Osteocyte (in vitro differentiated cells): ENCODE data around the gene DGKE. TPM values are rescaled to one million over a fixed set of nuclear protein-coding genes. Genes with fewer than 3 reads are reported as not detected.

Experiments
- DNase-seq: peaks from one replicate; pipeline ENCODE4 v3.0.0; 2021; ENCODE audit warnings: mixed read lengths; ENCODE audit not compliant: unreplicated experiment; ENCODE audit errors: extremely low spot score
- H3K27ac Mint-ChIP-seq: one replicate; pipeline ENCODE4 v1.8.0; 2021; ENCODE audit warnings: mild to moderate bottlenecking, mixed read lengths; ENCODE audit not compliant: unreplicated experiment
- H3K27me3 Mint-ChIP-seq: one replicate; pipeline ENCODE4 v1.8.0; 2021; ENCODE audit warnings: mixed read lengths; ENCODE audit not compliant: unreplicated experiment
- H3K36me3 Mint-ChIP-seq: one replicate; pipeline ENCODE4 v1.8.0; 2021; ENCODE audit warnings: mixed read lengths; ENCODE audit not compliant: unreplicated experiment
- H3K4me1 Mint-ChIP-seq: one replicate; pipeline ENCODE4 v1.8.0; 2021; ENCODE audit warnings: mixed read lengths; ENCODE audit not compliant: unreplicated experiment
- H3K4me3 Mint-ChIP-seq: one replicate; pipeline ENCODE4 v1.8.0; 2021; ENCODE audit warnings: mild to moderate bottlenecking, moderate library complexity, mixed read lengths; ENCODE audit not compliant: unreplicated experiment
- H3K9me3 Mint-ChIP-seq: one replicate; pipeline ENCODE4 v1.8.0; 2021; ENCODE audit warnings: mixed read lengths; ENCODE audit not compliant: unreplicated experiment
- total RNA-seq: library from RNA; stranded (reverse); gene quantifications from 2 replicates; pipeline ENCODE4 v1.2.1, GENCODE V29; 2021
- TF ChIP-seq, protein P1 (sequence below): fragments of 200-600 bp; sonication (generic); IDR thresholded peaks from 2 replicates; pipeline ENCODE4 v1.5.0; 2021; ENCODE audit warnings: antibody characterized with exemption, mild to moderate bottlenecking, moderate library complexity

Gene DGKE
- total RNA-seq, 1 donor from 2014 or later: 6.6 TPM

DNA sequence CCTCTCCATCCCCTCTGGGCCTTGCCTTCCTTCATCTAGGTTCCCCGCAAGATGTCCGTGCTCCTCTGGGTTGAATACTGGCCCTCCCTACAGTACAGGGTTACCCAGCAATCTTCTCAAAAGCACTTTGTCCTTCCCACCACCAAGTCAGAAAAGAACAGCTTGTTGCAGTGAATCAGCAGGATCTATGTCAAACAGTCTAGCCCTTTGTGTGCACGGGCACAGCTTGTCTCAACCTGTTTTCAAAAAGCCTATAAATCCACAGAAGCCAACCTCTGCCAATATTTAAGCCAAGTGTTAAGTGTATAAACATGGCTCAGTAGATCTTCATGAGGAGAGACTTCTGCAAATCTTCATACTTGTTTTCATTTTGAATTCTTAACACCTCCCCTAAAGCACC, 25.4 kb upstream of the DGKE start:
- Mint-ChIP-seq H3K27ac (no peak overlapping the region), H3K9me3 (no peaks in the 10 kb centered on the region), H3K36me3 (no peaks in the 10 kb centered on the region), H3K4me1 (no peaks in the 10 kb centered on the region), H3K4me3 (no peak overlapping the region), H3K27me3 (peaks cover 3% of the 10 kb centered on the region)
- no peak for DNase-seq
- TF ChIP-seq, protein P1, sequence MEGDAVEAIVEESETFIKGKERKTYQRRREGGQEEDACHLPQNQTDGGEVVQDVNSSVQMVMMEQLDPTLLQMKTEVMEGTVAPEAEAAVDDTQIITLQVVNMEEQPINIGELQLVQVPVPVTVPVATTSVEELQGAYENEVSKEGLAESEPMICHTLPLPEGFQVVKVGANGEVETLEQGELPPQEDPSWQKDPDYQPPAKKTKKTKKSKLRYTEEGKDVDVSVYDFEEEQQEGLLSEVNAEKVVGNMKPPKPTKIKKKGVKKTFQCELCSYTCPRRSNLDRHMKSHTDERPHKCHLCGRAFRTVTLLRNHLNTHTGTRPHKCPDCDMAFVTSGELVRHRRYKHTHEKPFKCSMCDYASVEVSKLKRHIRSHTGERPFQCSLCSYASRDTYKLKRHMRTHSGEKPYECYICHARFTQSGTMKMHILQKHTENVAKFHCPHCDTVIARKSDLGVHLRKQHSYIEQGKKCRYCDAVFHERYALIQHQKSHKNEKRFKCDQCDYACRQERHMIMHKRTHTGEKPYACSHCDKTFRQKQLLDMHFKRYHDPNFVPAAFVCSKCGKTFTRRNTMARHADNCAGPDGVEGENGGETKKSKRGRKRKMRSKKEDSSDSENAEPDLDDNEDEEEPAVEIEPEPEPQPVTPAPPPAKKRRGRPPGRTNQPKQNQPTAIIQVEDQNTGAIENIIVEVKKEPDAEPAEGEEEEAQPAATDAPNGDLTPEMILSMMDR: no peak

DNA sequence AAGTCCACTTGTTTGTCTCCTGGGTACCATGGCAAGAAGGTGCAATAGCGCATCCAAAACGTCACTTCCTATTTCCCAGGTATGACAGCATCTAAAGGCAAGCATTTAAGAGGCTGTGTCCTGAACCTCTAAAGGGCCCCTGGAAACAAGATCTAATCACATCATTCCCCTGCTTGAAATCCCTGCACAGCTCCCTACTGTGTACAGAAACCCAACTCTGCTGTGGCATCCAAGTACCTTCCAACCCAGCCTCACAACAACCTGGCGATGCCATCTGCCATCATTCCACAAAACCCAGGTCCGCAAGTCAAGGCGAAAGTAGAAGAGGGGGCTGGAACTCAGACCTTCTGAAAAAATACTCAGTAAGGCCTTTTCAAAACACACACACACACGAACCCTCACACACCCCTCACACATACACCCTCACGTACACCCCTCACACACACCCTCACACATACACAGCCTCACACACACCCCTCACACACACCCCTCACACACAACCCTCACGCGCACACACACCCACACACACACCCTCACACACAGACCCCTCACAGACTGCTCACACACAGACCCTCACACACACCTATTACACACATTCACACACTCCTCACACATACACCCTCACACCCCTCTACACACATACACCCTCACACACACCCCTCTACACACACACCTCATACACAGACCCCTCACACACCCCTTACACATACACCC, 24.7 kb upstream of the DGKE start:
- Mint-ChIP-seq H3K36me3 (no peaks in the 10 kb centered on the region), H3K4me3 (no peak overlapping the region), H3K9me3 (no peaks in the 10 kb centered on the region), H3K27me3 (peaks cover 3% of the 10 kb centered on the region), H3K27ac (no peak overlapping the region), H3K4me1 (no peaks in the 10 kb centered on the region)
- TF ChIP-seq, protein P1: no peak
- no peak for DNase-seq

DNA sequence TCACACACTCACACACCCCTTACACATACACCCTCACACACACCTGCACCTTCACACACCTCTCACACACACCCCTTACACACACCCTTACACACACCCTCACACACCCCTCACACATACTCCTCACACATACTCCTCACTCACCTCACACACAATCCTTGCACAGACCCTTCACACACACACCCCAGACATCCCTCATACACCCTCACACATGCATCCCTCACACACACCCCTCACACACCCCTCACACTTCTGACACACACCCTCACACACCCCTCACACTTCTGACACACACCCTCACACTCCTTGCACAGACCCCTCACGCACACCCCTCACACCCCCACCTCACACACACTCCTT, 24.2 kb upstream of the DGKE start:
- Mint-ChIP-seq H3K4me3 (no peak overlapping the region), H3K36me3 (no peaks in the 10 kb centered on the region), H3K27me3 (peaks cover 3% of the 10 kb centered on the region), H3K27ac (no peak overlapping the region), H3K9me3 (no peaks in the 10 kb centered on the region), H3K4me1 (no peaks in the 10 kb centered on the region)
- TF ChIP-seq, protein P1: no peak
- no peak for DNase-seq

DNA sequence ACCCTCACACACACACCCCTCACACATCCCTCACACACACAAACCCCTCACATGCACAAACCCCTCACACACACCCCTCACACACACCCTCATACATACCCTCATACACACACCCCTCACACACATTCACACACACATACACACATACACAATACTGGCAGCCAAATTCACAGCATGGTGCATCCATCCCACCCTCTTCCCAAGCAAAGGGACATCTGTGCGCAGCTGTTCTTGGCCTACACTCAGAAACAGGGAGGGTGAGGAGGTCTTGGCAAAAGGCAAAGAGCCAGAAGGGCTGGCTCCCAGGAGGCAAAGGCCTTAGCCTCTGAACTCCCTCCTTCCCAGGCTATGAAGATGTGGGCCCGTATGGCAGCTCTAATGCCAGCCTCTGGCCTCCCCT, 23.6 kb upstream of the DGKE start:
- Mint-ChIP-seq H3K27me3 (peaks cover 3% of the 10 kb centered on the region), H3K9me3 (no peaks in the 10 kb centered on the region), H3K27ac (no peak overlapping the region), H3K4me1 (no peaks in the 10 kb centered on the region), H3K36me3 (no peaks in the 10 kb centered on the region), H3K4me3 (no peak overlapping the region)
- TF ChIP-seq, protein P1: no peak
- DNase-seq: no peak

DNA sequence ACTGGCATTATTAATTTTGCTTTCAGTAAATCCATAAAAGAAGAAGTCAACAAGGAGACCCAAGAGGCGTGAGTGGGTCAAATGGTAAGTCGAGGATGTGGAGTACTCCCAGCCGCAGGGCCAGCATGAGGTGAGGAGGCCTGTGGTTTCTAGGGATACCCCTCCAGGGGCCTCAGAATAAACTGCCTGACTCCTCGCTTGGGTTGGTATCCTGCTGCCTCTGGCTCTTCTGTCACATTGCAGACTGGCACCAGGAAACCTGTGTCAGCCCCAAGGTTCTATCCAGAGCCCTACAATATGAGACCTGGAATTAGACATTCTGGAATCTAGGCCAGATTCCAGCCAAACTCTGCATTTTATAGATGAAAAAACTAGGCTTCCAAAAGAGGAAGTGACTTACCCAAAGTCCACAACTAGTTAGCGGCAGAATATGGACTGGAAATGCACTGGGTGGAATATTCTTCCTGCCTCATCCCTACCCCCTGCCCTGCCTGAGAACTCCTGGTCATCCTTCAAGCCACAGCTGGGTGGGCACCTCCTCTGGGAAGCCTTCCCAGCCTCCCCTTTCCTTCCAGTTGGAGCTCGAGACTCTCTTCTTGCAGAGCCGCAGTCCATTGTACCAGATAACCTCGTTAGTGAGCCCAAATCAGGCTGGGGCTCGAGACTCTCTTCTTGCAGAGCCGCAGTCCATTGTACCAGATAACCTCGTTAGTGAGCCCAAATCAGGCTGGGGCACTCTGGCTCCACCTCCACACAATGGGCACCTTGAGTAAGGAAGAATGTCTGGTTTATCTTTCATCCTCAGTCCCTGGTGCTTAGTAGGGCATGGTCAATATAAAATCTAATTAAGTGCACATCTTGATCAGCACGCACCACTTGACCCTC, 22.8 kb upstream of the DGKE start:
- Mint-ChIP-seq H3K36me3 (no peaks in the 10 kb centered on the region), H3K27me3 (peaks cover 3% of the 10 kb centered on the region), H3K4me1 (no peaks in the 10 kb centered on the region), H3K9me3 (no peaks in the 10 kb centered on the region), H3K27ac (no peak overlapping the region), H3K4me3 (no peak overlapping the region)
- TF ChIP-seq, protein P1: no peak
- DNase-seq: no peak
